Tibial artery (tissue), 4 donors: ENCODE measurements around the gene SPCS2.

Source experiments
- DNase-seq, 2 donors: peaks; one replicate each; pipeline ENCODE4 v3.0.0-alpha.2; 2019
- H3K27ac ChIP-seq, 2 donors: fragments of 200-600 bp; sonication (generic) in 1 of 2; 1 replicate in 1 of 2; 2 replicates in 1 of 2; pipeline ENCODE4 v1.5.1; 2018 to 2019; ENCODE audit warnings: mild to moderate bottlenecking in 1 of 2
- H3K27me3 ChIP-seq, 2 donors: fragments of 200-600 bp; sonication (generic) in 1 of 2; one replicate each; pipeline versions ENCODE4 v1.5.1 to v1.6.0; 2016 to 2019
- H3K36me3 ChIP-seq, 3 donors: fragments of 200-600 bp; sonication (generic) in 2 of 3; one replicate each; pipeline ENCODE4 v1.5.1; 2016 to 2019; ENCODE audit warnings: mild to moderate bottlenecking in 2 of 3
- H3K4me1 ChIP-seq, 4 donors: fragments of 200-600 bp; sonication (generic) in 2 of 4; 1 replicate in 3 of 4; 2 replicates in 1 of 4; pipeline ENCODE4 v1.5.1; 2016 to 2019
- H3K4me3 ChIP-seq, 2 donors: fragments of 200-600 bp; sonication (generic) in 1 of 2; 1 replicate in 1 of 2; 2 replicates in 1 of 2; pipeline ENCODE4 v1.5.1; 2018 to 2019; ENCODE audit warnings: mild to moderate bottlenecking in 2 of 2
- H3K9me3 ChIP-seq, 3 donors: fragments of 200-600 bp; sonication (generic) in 1 of 3; one replicate each; pipeline ENCODE4 v1.5.1; 2016 to 2019
- intact Hi-C: fragments of 100-400 bp; cut with DNase I; formaldehyde crosslinking; loops from one replicate; pipeline ENCODE4 v1.15.0; 2023; ENCODE audit warnings: low total_unique reads
- TF ChIP-seq, protein P1 (sequence below), 2 experiments: fragments of 200-600 bp in 1 of 2; fragments of 450-650 bp in 1 of 2; IDR thresholded peaks; one replicate each; pipeline ENCODE4 v1.5.1; 2017 to 2019; ENCODE audit warnings: antibody characterized with exemption in 2 of 2, mild to moderate bottlenecking in 1 of 2, moderate library complexity in 1 of 2

Gene SPCS2

DNA sequence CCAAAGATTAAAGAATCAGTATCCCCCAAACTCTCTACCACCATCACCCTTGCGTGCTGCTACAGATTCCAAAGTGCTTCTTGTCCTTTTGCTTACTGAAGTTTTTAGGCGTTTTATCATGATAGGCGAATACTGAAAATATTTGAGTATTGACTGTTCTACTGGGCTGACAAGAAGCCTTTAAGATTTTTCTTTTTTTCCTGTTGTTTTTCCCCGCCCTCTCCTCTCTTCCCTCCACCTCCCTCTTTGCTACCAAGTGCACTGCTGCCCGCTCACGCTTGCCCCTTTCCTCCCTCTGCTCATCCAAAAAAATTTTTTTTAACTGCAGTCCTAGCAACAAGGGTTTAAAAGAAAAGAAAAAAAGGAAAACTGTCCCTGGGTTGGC is 679 bp downstream of the SPCS2 start:
- DNase-seq = no peak
- Histone ChIP-seq H3K4me3 (peak overlapping the region; percentile 66 to 93), H3K27me3 (no peaks in the 10 kb centered on the region), H3K27ac (peak overlapping the region; percentile 82 to 83), H3K4me1 (peaks cover 0 to 40% (median 19%) of the 10 kb centered on the region in 4 donors), H3K36me3 (no peaks in the 10 kb centered on the region), H3K9me3 (no peaks in the 10 kb centered on the region)
- intact Hi-C loops = no loop called here
- TF ChIP-seq, protein P1, sequence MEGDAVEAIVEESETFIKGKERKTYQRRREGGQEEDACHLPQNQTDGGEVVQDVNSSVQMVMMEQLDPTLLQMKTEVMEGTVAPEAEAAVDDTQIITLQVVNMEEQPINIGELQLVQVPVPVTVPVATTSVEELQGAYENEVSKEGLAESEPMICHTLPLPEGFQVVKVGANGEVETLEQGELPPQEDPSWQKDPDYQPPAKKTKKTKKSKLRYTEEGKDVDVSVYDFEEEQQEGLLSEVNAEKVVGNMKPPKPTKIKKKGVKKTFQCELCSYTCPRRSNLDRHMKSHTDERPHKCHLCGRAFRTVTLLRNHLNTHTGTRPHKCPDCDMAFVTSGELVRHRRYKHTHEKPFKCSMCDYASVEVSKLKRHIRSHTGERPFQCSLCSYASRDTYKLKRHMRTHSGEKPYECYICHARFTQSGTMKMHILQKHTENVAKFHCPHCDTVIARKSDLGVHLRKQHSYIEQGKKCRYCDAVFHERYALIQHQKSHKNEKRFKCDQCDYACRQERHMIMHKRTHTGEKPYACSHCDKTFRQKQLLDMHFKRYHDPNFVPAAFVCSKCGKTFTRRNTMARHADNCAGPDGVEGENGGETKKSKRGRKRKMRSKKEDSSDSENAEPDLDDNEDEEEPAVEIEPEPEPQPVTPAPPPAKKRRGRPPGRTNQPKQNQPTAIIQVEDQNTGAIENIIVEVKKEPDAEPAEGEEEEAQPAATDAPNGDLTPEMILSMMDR (IDR thresholded peaks at IDR 0.05) = no peak

GRCh38 chr11:74950374-74950969 is 1.4 kb downstream of the SPCS2 start:
- peak overlapping the region; percentile 66 to 93 for H3K4me3 ChIP-seq
- intact Hi-C loops = no loop called here

DNA sequence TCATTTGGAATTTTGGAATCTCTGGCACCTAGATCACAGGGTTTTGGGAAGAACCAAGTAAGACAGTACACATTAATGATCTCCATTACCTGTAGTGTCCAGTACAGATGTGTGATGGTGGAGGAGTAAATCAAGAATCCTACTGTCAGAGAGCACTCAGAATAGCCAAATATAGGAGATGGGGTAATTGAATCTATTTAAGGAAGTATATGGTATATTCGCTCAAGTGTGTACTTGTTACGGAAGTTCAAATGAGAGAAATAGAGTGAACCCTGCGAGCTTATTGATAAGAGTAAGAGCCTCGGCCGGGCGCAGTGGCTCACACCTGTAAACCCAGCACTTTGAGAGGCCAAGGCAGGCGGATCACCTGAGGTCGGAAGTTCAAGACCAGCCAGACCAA is 2.2 kb downstream of the SPCS2 start:
- Histone ChIP-seq H3K27me3 (no peaks in the 10 kb centered on the region), H3K27ac (no peak overlapping the region), H3K4me1 (peaks cover 0 to 44% (median 19%) of the 10 kb centered on the region in 4 donors), H3K36me3 (no peaks in the 10 kb centered on the region), H3K9me3 (no peaks in the 10 kb centered on the region), H3K4me3 (no peak overlapping the region)
- TF ChIP-seq, protein P1 (IDR thresholded peaks at IDR 0.05) = no peak
- intact Hi-C loops = no loop called here
- DNase-seq = no peak

More at GRCh38 chr11:74950374-74950969, 1.4 kb downstream of the SPCS2 start:
- Histone ChIP-seq H3K36me3 (no peaks in the 10 kb centered on the region), H3K4me1 (peaks cover 0 to 40% (median 19%) of the 10 kb centered on the region in 4 donors), H3K27me3 (no peaks in the 10 kb centered on the region), H3K9me3 (no peaks in the 10 kb centered on the region), H3K27ac (peak overlapping the region; percentile 82 to 83)
- DNase-seq = no peak
- TF ChIP-seq, protein P1 (IDR thresholded peaks at IDR 0.05) = no peak

GRCh38 chr11:74952752-74953151 is 3.7 kb downstream of the SPCS2 start:
- Histone ChIP-seq H3K4me1 (peaks cover 0 to 56% (median 27%) of the 10 kb centered on the region in 4 donors), H3K36me3 (no peaks in the 10 kb centered on the region), H3K9me3 (no peaks in the 10 kb centered on the region), H3K27ac (no peak overlapping the region), H3K4me3 (no peak overlapping the region), H3K27me3 (no peaks in the 10 kb centered on the region)
- no peak for DNase-seq
- TF ChIP-seq, protein P1 (IDR thresholded peaks at IDR 0.05) = no peak
- intact Hi-C loops = no loop called here

- H3K9me3 ChIP-seq = no peaks in the 10 kb centered on the region
- H3K4me1 ChIP-seq = peaks cover 0 to 55% (median 31%) of the 10 kb centered on the region in 4 donors
- TF ChIP-seq, protein P1 (IDR thresholded peaks at IDR 0.05) = no peak
- H3K36me3 ChIP-seq = no peaks in the 10 kb centered on the region
- no peak for DNase-seq
- H3K27me3 ChIP-seq = no peaks in the 10 kb centered on the region
- intact Hi-C loops = no loop called here
- H3K4me3 ChIP-seq = no peak overlapping the region
- H3K27ac ChIP-seq = no peak overlapping the region
Observed at GRCh38 chr11:74953451-74953850, 4.4 kb downstream of the SPCS2 start.
